Mammary epithelial cell (primary cell): Measurements from ENCODE around the gene GRIN3A.

ENCODE experiments used
- CTCF ChIP-seq, 2 donors: IDR thresholded peaks in 1 of 2; conservative IDR thresholded peaks in 1 of 2; 2 replicates each; pipeline ENCODE4 v1.5.1; 2011 to 2012; ENCODE audit warnings: inconsistent platforms in 2 of 2, low read length in 2 of 2, mild to moderate bottlenecking in 2 of 2, control low read depth in 1 of 2, low read depth in 1 of 2; ENCODE audit not compliant: insufficient read depth in 1 of 2; ENCODE audit errors: extremely low read depth in 1 of 2
- EZH2 ChIP-seq: IDR thresholded peaks from 2 replicates; pipeline ENCODE4 v1.6.1; 2012; ENCODE audit warnings: low read length, inconsistent platforms, borderline replicate concordance

GRCh38 chr9:101527066-101527465 is 211.4 kb downstream of the GRIN3A start:
- no peak for TF ChIP-seq CTCF (conservative IDR thresholded peaks at IDR 0.05 in 1 of 2, IDR thresholded peaks at IDR 0.05 in 1 of 2; ENCODE audit: extremely low read depth in 1 of 2, insufficient read depth in 1 of 2, low read depth in 1 of 2, low read length in 2 of 2)
- no peak for TF ChIP-seq EZH2
